Stimulated activated CD8-positive, alpha-beta memory T cell treated with anti-CD3 and anti-CD28 coated beads, Interleukin-15, amount 100 ng/mL, for 4 hours (primary cell): Measurements from ENCODE around the gene STARD6.
"Not testable (repeated sequence)": the region's sequence is repeated elsewhere in the genome, so short reads cannot be mapped to it uniquely, and the experiment has no call there.

Source experiments
- DNase-seq, 2 donors: peaks; one replicate each; pipeline ENCODE4 v3.0.0-alpha.2; 2020; ENCODE audit warnings: low read depth in 2 of 2

Gene STARD6

GRCh38 chr18:54338230-54338629 lies 19.4 kb downstream of the STARD6 start:
- DNase-seq: no peak

GRCh38 chr18:54335638-54336173 lies 22.0 kb downstream of the STARD6 start:
- DNase-seq: no peak

GRCh38 chr18:54330768-54331548 lies 26.7 kb downstream of the STARD6 start:
- no peak for DNase-seq

- DNase-seq: no peak
Observed at GRCh38 chr18:54329787-54330186, 27.9 kb downstream of the STARD6 start.

- DNase-seq: no peak
Observed at GRCh38 chr18:54327818-54328217, 29.8 kb downstream of the STARD6 start.

- DNase-seq: no peak
Observed at GRCh38 chr18:54323970-54324369, 33.7 kb downstream of the STARD6 start.

- DNase-seq: no peak
Observed at GRCh38 chr18:54323561-54323960, 34.1 kb downstream of the STARD6 start.

GRCh38 chr18:54316071-54316820 lies 41.4 kb downstream of the STARD6 start:
- DNase-seq: no peak

GRCh38 chr18:54309564-54309963 lies 48.1 kb downstream of the STARD6 start:
- not testable (repeated sequence) for DNase-seq

- no peak for DNase-seq
Observed at GRCh38 chr18:54303408-54303807, 54.2 kb downstream of the STARD6 start.

- DNase-seq: not testable (repeated sequence)
Observed at GRCh38 chr18:54298991-54299390, 58.7 kb downstream of the STARD6 start.

GRCh38 chr18:54296062-54296461 lies 61.6 kb downstream of the STARD6 start:
- no peak for DNase-seq

GRCh38 chr18:54294274-54294673 lies 63.4 kb downstream of the STARD6 start:
- DNase-seq: no peak

GRCh38 chr18:54284981-54285785 lies 72.5 kb downstream of the STARD6 start:
- DNase-seq: no peak

- DNase-seq: no peak
Observed at GRCh38 chr18:54284535-54284934, 73.1 kb downstream of the STARD6 start.

GRCh38 chr18:54280220-54280569 lies 77.5 kb downstream of the STARD6 start:
- no peak for DNase-seq

GRCh38 chr18:54279477-54280219 lies 78.0 kb downstream of the STARD6 start:
- no peak for DNase-seq

- no peak for DNase-seq
Observed at GRCh38 chr18:54278615-54279014, 79.0 kb downstream of the STARD6 start.

- DNase-seq: no peak
Observed at GRCh38 chr18:54277899-54278298, 79.8 kb downstream of the STARD6 start.
